DND-41 (cell line): ENCODE results near the gene WRNIP1.

ENCODE experiments used
- ATAC-seq: fragments of 200-7000 bp; cut with Tn5 transposase; 3 replicates; pipeline ENCODE4 v1.9.1; 2021; ENCODE audit warnings: low read depth; ENCODE audit not compliant: insufficient read depth
- DNase-seq: peaks from one replicate; pipeline ENCODE4 v3.0.0-alpha.2; 2020
- H2AFZ ChIP-seq: 2 replicates; pipeline ENCODE4 v1.6.0; 2012; ENCODE audit warnings: low read depth, low read length
- H3K27ac ChIP-seq: 2 replicates; pipeline ENCODE4 v1.5.1; 2012; ENCODE audit warnings: low read length, inconsistent platforms
- H3K27me3 ChIP-seq: fragments of 200-600 bp; sonication (generic); 2 replicates; pipeline ENCODE4 v1.6.0; 2012; ENCODE audit warnings: low read length, mild to moderate bottlenecking, inconsistent platforms; ENCODE audit not compliant: insufficient read depth, poor library complexity
- H3K36me3 ChIP-seq: 2 replicates; pipeline ENCODE4 v1.5.1; 2012; ENCODE audit warnings: low read length, inconsistent platforms; ENCODE audit not compliant: insufficient read depth
- H3K4me1 ChIP-seq: 2 replicates; pipeline ENCODE4 v1.5.1; 2012; ENCODE audit warnings: mild to moderate bottlenecking, low read length; ENCODE audit not compliant: insufficient read depth
- H3K4me2 ChIP-seq: 2 replicates; pipeline ENCODE4 v1.6.0; 2012; ENCODE audit warnings: mild to moderate bottlenecking, moderate library complexity, low read length, inconsistent platforms; ENCODE audit not compliant: insufficient read depth
- H3K4me3 ChIP-seq, 2 experiments: fragments of 200-600 bp in 1 of 2; shearing (Covaris generic) in 1 of 2; 2 replicates each; pipeline ENCODE4 v1.5.1; 2012 to 2016; ENCODE audit warnings: inconsistent platforms in 2 of 2, low read length in 2 of 2, mild to moderate bottlenecking in 2 of 2, low read depth in 1 of 2, moderate library complexity in 1 of 2
- H3K79me2 ChIP-seq: 2 replicates; pipeline ENCODE4 v1.6.0; 2012; ENCODE audit warnings: low read length, inconsistent platforms; ENCODE audit not compliant: insufficient read depth
- H3K9ac ChIP-seq: 2 replicates; pipeline ENCODE4 v1.6.0; 2012; ENCODE audit warnings: low read depth, mild to moderate bottlenecking, inconsistent platforms, low read length, moderate library complexity
- H3K9me3 ChIP-seq: 2 replicates; pipeline ENCODE4 v1.5.1; 2012; ENCODE audit warnings: low read length, moderate library complexity, mild to moderate bottlenecking, inconsistent platforms; ENCODE audit not compliant: insufficient read depth, severe bottlenecking
- H4K20me1 ChIP-seq: 2 replicates; pipeline ENCODE4 v1.6.0; 2012; ENCODE audit warnings: low read length; ENCODE audit not compliant: insufficient read depth
- EZH2 ChIP-seq: IDR thresholded peaks from 3 replicates; pipeline ENCODE4 v1.6.1; 2012; ENCODE audit warnings: borderline replicate concordance, low read depth, mild to moderate bottlenecking, moderate library complexity, low read length, inconsistent platforms; ENCODE audit not compliant: severe bottlenecking
- TF ChIP-seq, protein P1 (sequence below): IDR thresholded peaks from 2 replicates; pipeline ENCODE4 v1.5.1; 2012; ENCODE audit warnings: borderline replicate concordance, low read length, moderate library complexity, mild to moderate bottlenecking; ENCODE audit not compliant: poor library complexity, severe bottlenecking; ENCODE audit errors: extremely low read depth

Gene WRNIP1

GRCh38 chr6:2718334-2719092 is 46.7 kb upstream of the WRNIP1 start:
- Histone ChIP-seq H3K27ac (no peak overlapping the region), H3K36me3 (no peaks in the 10 kb centered on the region), H3K27me3 (no peaks in the 10 kb centered on the region), H3K9me3 (no peaks in the 10 kb centered on the region), H3K4me2 (no peak overlapping the region), H4K20me1 (no peaks in the 10 kb centered on the region), H3K4me3 (no peak overlapping the region), H3K4me1 (no peaks in the 10 kb centered on the region), H3K9ac (no peak overlapping the region), H3K79me2 (no peaks in the 10 kb centered on the region), H2AFZ (no peak overlapping the region)
- TF ChIP-seq, protein P1, sequence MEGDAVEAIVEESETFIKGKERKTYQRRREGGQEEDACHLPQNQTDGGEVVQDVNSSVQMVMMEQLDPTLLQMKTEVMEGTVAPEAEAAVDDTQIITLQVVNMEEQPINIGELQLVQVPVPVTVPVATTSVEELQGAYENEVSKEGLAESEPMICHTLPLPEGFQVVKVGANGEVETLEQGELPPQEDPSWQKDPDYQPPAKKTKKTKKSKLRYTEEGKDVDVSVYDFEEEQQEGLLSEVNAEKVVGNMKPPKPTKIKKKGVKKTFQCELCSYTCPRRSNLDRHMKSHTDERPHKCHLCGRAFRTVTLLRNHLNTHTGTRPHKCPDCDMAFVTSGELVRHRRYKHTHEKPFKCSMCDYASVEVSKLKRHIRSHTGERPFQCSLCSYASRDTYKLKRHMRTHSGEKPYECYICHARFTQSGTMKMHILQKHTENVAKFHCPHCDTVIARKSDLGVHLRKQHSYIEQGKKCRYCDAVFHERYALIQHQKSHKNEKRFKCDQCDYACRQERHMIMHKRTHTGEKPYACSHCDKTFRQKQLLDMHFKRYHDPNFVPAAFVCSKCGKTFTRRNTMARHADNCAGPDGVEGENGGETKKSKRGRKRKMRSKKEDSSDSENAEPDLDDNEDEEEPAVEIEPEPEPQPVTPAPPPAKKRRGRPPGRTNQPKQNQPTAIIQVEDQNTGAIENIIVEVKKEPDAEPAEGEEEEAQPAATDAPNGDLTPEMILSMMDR, result no peak
- no peak for TF ChIP-seq EZH2
- DNase-seq (no peak), ATAC-seq (no peak)

DNA sequence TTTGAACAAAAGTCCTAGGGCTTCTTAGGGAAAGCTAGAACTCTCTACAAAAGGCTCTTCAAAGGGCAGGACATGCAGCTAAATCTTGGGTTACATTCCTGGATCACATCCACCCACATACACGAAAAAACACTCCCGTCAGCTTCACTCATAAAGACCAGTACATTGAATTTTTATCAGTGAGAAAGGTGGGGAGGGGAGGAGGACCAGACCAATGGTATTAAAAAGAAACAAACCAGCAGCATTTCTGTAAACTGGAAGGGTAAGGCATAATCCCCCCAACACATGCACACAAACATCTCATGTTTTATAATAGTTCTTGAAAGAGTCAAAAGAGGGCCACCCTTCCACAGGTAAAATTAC is 46.1 kb upstream of the WRNIP1 start:
- H3K4me3 ChIP-seq, result no peak overlapping the region
- no peaks in the 10 kb centered on the region for H3K79me2 ChIP-seq
- H3K27me3 ChIP-seq, result no peaks in the 10 kb centered on the region
- H3K9ac ChIP-seq, result no peak overlapping the region
- H2AFZ ChIP-seq, result no peak overlapping the region
- H3K27ac ChIP-seq, result no peak overlapping the region
- no peaks in the 10 kb centered on the region for H3K9me3 ChIP-seq
- DNase-seq, result no peak
- no peak for ATAC-seq
- TF ChIP-seq, protein P1, result no peak
- TF ChIP-seq EZH2, result no peak
- no peak overlapping the region for H3K4me2 ChIP-seq
- no peaks in the 10 kb centered on the region for H4K20me1 ChIP-seq
- H3K4me1 ChIP-seq, result no peaks in the 10 kb centered on the region
- H3K36me3 ChIP-seq, result no peaks in the 10 kb centered on the region

DNA sequence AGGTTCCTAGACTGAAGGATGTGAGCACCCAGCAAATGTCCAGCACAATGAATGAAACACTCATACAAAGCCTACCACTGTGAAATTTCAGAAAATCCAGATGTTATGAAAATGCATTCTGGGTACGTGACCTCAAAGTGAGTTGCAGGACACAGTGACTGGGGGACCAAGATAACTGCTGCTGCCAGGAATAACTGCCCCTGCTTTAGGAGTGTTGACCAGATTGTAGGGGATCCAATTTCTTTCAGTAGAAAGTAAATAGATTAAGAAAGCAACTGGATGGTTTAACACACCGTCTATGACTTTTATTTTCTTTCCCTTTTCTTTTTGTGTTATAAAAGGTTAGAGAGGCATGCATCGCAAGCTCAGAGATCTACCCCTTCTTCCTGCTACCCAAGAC is 44.0 kb upstream of the WRNIP1 start:
- Histone ChIP-seq H3K4me1 (no peaks in the 10 kb centered on the region), H3K27me3 (no peaks in the 10 kb centered on the region), H3K9ac (no peak overlapping the region), H3K79me2 (no peaks in the 10 kb centered on the region), H4K20me1 (no peaks in the 10 kb centered on the region), H3K27ac (no peak overlapping the region), H3K4me3 (no peak overlapping the region), H3K36me3 (no peaks in the 10 kb centered on the region), H3K4me2 (no peak overlapping the region), H2AFZ (no peak overlapping the region), H3K9me3 (no peaks in the 10 kb centered on the region)
- TF ChIP-seq, protein P1, result no peak
- TF ChIP-seq EZH2, result no peak
- no peak for ATAC-seq
- no peak for DNase-seq
